Astrocyte (in vitro differentiated cells and primary cell): ENCODE results near the gene ELOVL2. TPM values are rescaled to one million over a fixed set of nuclear protein-coding genes. Genes with fewer than 3 reads are reported as not detected.

Experiments
- DNase-seq: peaks from one replicate; pipeline ENCODE4 v3.0.0-alpha.2; 2010; ENCODE audit warnings: low read depth
- FAIRE-seq: peaks from 2 replicates; lab custom pipeline; 2011; peaks lifted over from hg19 to GRCh38; lab: Jason Lieb, UNC
- H2AFZ ChIP-seq: 2 replicates; pipeline ENCODE4 v1.6.0; 2012; ENCODE audit warnings: low read depth, low read length, inconsistent platforms
- H3K27ac ChIP-seq: 2 replicates; pipeline ENCODE4 v1.5.1; 2011; ENCODE audit warnings: low read depth, low read length, inconsistent platforms
- H3K27me3 ChIP-seq: 2 replicates; pipeline ENCODE4 v1.6.0; 2011; ENCODE audit warnings: low read length, inconsistent platforms; ENCODE audit not compliant: insufficient read depth
- H3K36me3 ChIP-seq: 2 replicates; pipeline ENCODE4 v1.5.1; 2011; ENCODE audit warnings: low read length, inconsistent platforms; ENCODE audit not compliant: insufficient read depth
- H3K4me1 ChIP-seq: 2 replicates; pipeline ENCODE4 v1.5.1; 2011; ENCODE audit warnings: low read length, inconsistent platforms; ENCODE audit not compliant: insufficient read depth
- H3K4me2 ChIP-seq: 2 replicates; pipeline ENCODE4 v1.6.0; 2012; ENCODE audit warnings: low read length, inconsistent platforms
- H3K4me3 ChIP-seq: 2 replicates; pipeline ENCODE4 v1.5.1; 2011; ENCODE audit warnings: low read depth, mild to moderate bottlenecking, low read length, inconsistent platforms; ENCODE audit not compliant: insufficient read depth
- H3K79me2 ChIP-seq: 2 replicates; pipeline ENCODE4 v1.6.0; 2012; ENCODE audit warnings: mild to moderate bottlenecking, low read length, inconsistent platforms; ENCODE audit not compliant: insufficient read depth
- H3K9ac ChIP-seq: 2 replicates; pipeline ENCODE4 v1.6.0; 2012; ENCODE audit warnings: mild to moderate bottlenecking, low read length, inconsistent platforms
- H3K9me3 ChIP-seq: 2 replicates; pipeline ENCODE4 v1.5.1; 2012; ENCODE audit warnings: low read depth, mild to moderate bottlenecking, low read length, inconsistent platforms; ENCODE audit not compliant: insufficient read depth
- H4K20me1 ChIP-seq: 2 replicates; pipeline ENCODE4 v1.6.0; 2012; ENCODE audit warnings: low read length, inconsistent platforms; ENCODE audit not compliant: insufficient read depth
- H3K27ac Mint-ChIP-seq: one replicate; pipeline ENCODE4 v1.8.0; 2021; ENCODE audit warnings: mild to moderate bottlenecking, mixed read lengths; ENCODE audit not compliant: unreplicated experiment
- H3K27me3 Mint-ChIP-seq: one replicate; pipeline ENCODE4 v1.8.0; 2021; ENCODE audit warnings: low read depth, mixed read lengths; ENCODE audit not compliant: unreplicated experiment
- H3K36me3 Mint-ChIP-seq: one replicate; pipeline ENCODE4 v1.8.0; 2021; ENCODE audit warnings: low read depth, mixed read lengths; ENCODE audit not compliant: unreplicated experiment
- H3K4me1 Mint-ChIP-seq: one replicate; pipeline ENCODE4 v1.8.0; 2021; ENCODE audit warnings: low read depth, mixed read lengths; ENCODE audit not compliant: unreplicated experiment
- H3K4me3 Mint-ChIP-seq: one replicate; pipeline ENCODE4 v1.8.0; 2021; ENCODE audit warnings: mild to moderate bottlenecking, moderate library complexity, mixed read lengths; ENCODE audit not compliant: unreplicated experiment
- H3K9me3 Mint-ChIP-seq: one replicate; pipeline ENCODE4 v1.8.0; 2021; ENCODE audit warnings: mild to moderate bottlenecking, mixed read lengths; ENCODE audit not compliant: unreplicated experiment
- EZH2 ChIP-seq: IDR thresholded peaks from 2 replicates; pipeline ENCODE4 v1.6.1; 2012; ENCODE audit warnings: mild to moderate bottlenecking, low read length, inconsistent platforms; ENCODE audit not compliant: insufficient read depth
- total RNA-seq: library from RNA; stranded (reverse); gene quantifications from 2 replicates; pipeline ENCODE4 v1.2.1, GENCODE V29; 2021
- TF ChIP-seq, protein P1 (sequence below): IDR thresholded peaks from 2 replicates; pipeline ENCODE4 v1.5.1; 2011; ENCODE audit warnings: low read depth, mild to moderate bottlenecking, inconsistent platforms, low read length, moderate library complexity; ENCODE audit not compliant: insufficient read depth

Gene ELOVL2
- total RNA-seq, 1 donor from 2014 or later: 5.7 TPM

- FAIRE-seq: no peak
- Histone ChIP-seq H3K9ac (no peak overlapping the region), H3K27ac (no peak overlapping the region), H3K27me3 (no peaks in the 10 kb centered on the region), H3K4me3 (no peak overlapping the region), H3K9me3 (no peaks in the 10 kb centered on the region), H3K4me2 (no peak overlapping the region), H3K36me3 (no peaks in the 10 kb centered on the region), H3K4me1 (no peaks in the 10 kb centered on the region), H4K20me1 (no peaks in the 10 kb centered on the region), H3K79me2 (no peaks in the 10 kb centered on the region), H2AFZ (no peak overlapping the region)
- TF ChIP-seq, protein P1, sequence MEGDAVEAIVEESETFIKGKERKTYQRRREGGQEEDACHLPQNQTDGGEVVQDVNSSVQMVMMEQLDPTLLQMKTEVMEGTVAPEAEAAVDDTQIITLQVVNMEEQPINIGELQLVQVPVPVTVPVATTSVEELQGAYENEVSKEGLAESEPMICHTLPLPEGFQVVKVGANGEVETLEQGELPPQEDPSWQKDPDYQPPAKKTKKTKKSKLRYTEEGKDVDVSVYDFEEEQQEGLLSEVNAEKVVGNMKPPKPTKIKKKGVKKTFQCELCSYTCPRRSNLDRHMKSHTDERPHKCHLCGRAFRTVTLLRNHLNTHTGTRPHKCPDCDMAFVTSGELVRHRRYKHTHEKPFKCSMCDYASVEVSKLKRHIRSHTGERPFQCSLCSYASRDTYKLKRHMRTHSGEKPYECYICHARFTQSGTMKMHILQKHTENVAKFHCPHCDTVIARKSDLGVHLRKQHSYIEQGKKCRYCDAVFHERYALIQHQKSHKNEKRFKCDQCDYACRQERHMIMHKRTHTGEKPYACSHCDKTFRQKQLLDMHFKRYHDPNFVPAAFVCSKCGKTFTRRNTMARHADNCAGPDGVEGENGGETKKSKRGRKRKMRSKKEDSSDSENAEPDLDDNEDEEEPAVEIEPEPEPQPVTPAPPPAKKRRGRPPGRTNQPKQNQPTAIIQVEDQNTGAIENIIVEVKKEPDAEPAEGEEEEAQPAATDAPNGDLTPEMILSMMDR: no peak
- TF ChIP-seq EZH2: no peak
- H3K4me1 Mint-ChIP-seq: peaks cover 10% of the 10 kb centered on the region
- no peak overlapping the region for H3K4me3 Mint-ChIP-seq
- no peak for DNase-seq
- H3K36me3 Mint-ChIP-seq: no peaks in the 10 kb centered on the region
- H3K9me3 Mint-ChIP-seq: no peaks in the 10 kb centered on the region
- no peak overlapping the region for H3K27ac Mint-ChIP-seq
- H3K27me3 Mint-ChIP-seq: peaks cover 2% of the 10 kb centered on the region
These were observed 28.0 kb upstream of the ELOVL2 start for GRCh38 chr6:11072101-11072500.

DNA sequence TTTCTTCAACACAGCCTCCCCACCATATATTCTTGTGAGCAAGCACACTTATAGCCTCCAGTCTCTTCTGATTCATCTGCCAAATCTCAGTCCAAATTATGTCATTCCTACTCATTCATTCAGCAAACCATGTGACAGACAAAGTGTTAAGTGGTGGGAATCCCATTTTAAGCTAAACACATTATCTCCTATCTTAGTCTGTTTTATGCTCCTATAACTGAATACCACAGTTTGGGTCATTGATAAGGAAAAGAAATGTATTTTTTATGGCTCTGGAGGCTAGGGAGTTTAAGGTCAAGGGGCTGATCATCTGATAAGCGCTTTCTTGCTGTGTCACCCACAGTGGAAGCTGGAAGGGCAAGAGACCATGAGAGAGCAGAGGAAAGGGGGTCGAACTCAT, 25.7 kb upstream of the ELOVL2 start:
- H3K4me2 ChIP-seq: no peak overlapping the region
- no peak for DNase-seq
- TF ChIP-seq, protein P1: no peak
- no peak for TF ChIP-seq EZH2
- no peaks in the 10 kb centered on the region for H3K79me2 ChIP-seq
- no peaks in the 10 kb centered on the region for H3K27me3 ChIP-seq
- H3K27ac ChIP-seq: no peak overlapping the region
- no peaks in the 10 kb centered on the region for H3K4me1 ChIP-seq
- Mint-ChIP-seq H3K4me3 (no peak overlapping the region), H3K9me3 (no peaks in the 10 kb centered on the region), H3K27ac (no peak overlapping the region), H3K4me1 (peaks cover 10% of the 10 kb centered on the region), H3K36me3 (no peaks in the 10 kb centered on the region), H3K27me3 (peaks cover 7% of the 10 kb centered on the region)
- FAIRE-seq: no peak
- no peaks in the 10 kb centered on the region for H3K9me3 ChIP-seq
- H3K36me3 ChIP-seq: no peaks in the 10 kb centered on the region
- no peak overlapping the region for H2AFZ ChIP-seq
- H3K9ac ChIP-seq: no peak overlapping the region
- H3K4me3 ChIP-seq: no peak overlapping the region
- no peaks in the 10 kb centered on the region for H4K20me1 ChIP-seq

DNA sequence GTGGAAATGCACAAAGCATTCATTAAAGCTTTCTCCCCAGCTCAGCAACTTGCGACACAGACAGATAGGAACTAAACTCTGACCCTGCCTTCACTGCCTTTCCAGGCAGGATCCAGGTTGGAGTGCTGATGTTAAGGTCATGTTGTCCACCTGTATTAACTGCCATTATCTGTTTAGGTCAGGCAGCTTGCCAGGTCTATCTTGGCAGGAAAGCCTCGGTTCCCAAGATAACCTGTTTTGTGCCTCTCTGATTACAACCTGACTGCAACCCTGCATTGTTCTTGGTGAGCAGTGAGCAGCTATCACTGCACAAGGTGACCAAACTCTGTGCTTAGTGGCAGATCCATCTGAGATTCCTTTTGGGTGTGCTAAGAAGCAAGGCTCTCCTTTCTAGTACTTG, 23.2 kb upstream of the ELOVL2 start:
- FAIRE-seq (no peak), DNase-seq (no peak)
- Histone ChIP-seq H3K4me2 (no peak overlapping the region), H3K27ac (no peak overlapping the region), H4K20me1 (no peaks in the 10 kb centered on the region), H2AFZ (no peak overlapping the region), H3K4me1 (no peaks in the 10 kb centered on the region), H3K4me3 (no peak overlapping the region), H3K79me2 (no peaks in the 10 kb centered on the region), H3K9ac (no peak overlapping the region), H3K36me3 (no peaks in the 10 kb centered on the region), H3K27me3 (no peaks in the 10 kb centered on the region), H3K9me3 (no peaks in the 10 kb centered on the region)
- H3K4me1 Mint-ChIP-seq: peaks cover 6% of the 10 kb centered on the region
- H3K4me3 Mint-ChIP-seq: no peak overlapping the region
- no peak overlapping the region for H3K27ac Mint-ChIP-seq
- TF ChIP-seq, protein P1: no peak
- no peak for TF ChIP-seq EZH2
- no peaks in the 10 kb centered on the region for H3K36me3 Mint-ChIP-seq
- peaks cover 7% of the 10 kb centered on the region for H3K27me3 Mint-ChIP-seq
- no peaks in the 10 kb centered on the region for H3K9me3 Mint-ChIP-seq
